Measurements from ENCODE around the gene ARHGEF10L. TPM values are rescaled to one million over a fixed set of nuclear protein-coding genes. Genes with fewer than 3 reads are reported as not detected.

The ARHGEF10L gene
- total RNA-seq, 4 donors from 2014 or later = 65.0 to 136 (median 94.1) TPM

- 83% methylated on average over 6 of the region's 6 CpGs for WGBS
- Histone ChIP-seq H3K27me3 (peaks cover 20% of the 10 kb centered on the region), H3K27ac (no peak overlapping the region), H3K36me3 (no peaks in the 10 kb centered on the region), H3K9me3 (no peaks in the 10 kb centered on the region), H3K4me3 (no peak overlapping the region), H3K4me1 (no peaks in the 10 kb centered on the region)
- TF ChIP-seq POLR2A (IDR thresholded peaks at IDR 0.05) (no peak), CTCF (IDR thresholded peaks at IDR 0.05) (no peak), POLR2AphosphoS5 (IDR thresholded peaks at IDR 0.05) (no peak), EP300 (IDR thresholded peaks at IDR 0.05) (no peak)
- DNase-seq (ENCODE audit: low spot score in 2 of 2) = no peak
Observed at GRCh38 chr1:17724150-17724549, 184.7 kb downstream of the ARHGEF10L start.

DNA sequence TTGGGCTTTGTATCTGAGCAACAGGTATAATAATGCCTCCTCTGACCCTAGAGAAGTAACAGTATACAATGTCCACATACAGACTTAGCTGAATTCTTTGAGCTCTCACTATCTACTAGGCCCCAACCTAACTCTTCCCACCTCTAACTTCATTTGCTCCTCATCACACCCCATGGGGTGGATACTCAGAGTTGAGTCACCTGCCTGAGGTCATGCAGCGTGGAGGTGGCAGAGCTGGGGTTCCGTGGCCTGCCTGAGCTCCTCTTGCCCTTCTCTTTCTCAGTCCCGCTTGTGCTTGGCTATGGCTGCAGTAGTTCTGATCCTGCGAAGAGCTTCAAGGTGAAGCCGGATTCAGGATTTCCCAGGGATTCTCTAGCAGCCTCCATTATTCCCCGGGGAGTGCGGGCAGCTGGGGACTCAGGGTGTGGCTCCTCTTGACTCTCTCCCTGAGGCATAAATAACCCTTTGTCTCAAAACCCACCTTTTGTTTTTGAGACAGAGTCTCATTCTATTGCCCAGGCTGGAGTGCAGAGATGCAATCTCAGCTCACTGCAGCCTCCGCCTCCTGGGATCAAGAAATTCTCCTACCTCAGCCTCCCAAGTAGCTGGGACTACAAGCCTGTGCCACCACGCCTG lies 185.7 kb downstream of the ARHGEF10L start:
- no peak for DNase-seq (ENCODE audit: low spot score in 2 of 2)
- no peaks in the 10 kb centered on the region for H3K9me3 ChIP-seq
- H3K27ac ChIP-seq = no peak overlapping the region
- no peaks in the 10 kb centered on the region for H3K36me3 ChIP-seq
- no peaks in the 10 kb centered on the region for H3K4me1 ChIP-seq
- peaks cover 22% of the 10 kb centered on the region for H3K27me3 ChIP-seq
- no peak overlapping the region for H3K4me3 ChIP-seq
- TF ChIP-seq POLR2A (IDR thresholded peaks at IDR 0.05) (no peak), POLR2AphosphoS5 (IDR thresholded peaks at IDR 0.05) (no peak), CTCF (IDR thresholded peaks at IDR 0.05) (no peak), EP300 (IDR thresholded peaks at IDR 0.05) (no peak)
- 78% methylated on average over 9 of the region's 9 CpGs for WGBS

GRCh38 chr1:17725811-17726582 lies 186.5 kb downstream of the ARHGEF10L start:
- Histone ChIP-seq H3K4me3 (no peak overlapping the region), H3K27me3 (peaks cover 22% of the 10 kb centered on the region), H3K4me1 (no peaks in the 10 kb centered on the region), H3K27ac (no peak overlapping the region), H3K9me3 (no peaks in the 10 kb centered on the region), H3K36me3 (no peaks in the 10 kb centered on the region)
- TF ChIP-seq CTCF (IDR thresholded peaks at IDR 0.05) (no peak), EP300 (IDR thresholded peaks at IDR 0.05) (no peak), POLR2A (IDR thresholded peaks at IDR 0.05) (no peak)
- no peak for DNase-seq (ENCODE audit: low spot score in 2 of 2)
- 62% methylated on average over 7 of the region's 7 CpGs for WGBS

DNA sequence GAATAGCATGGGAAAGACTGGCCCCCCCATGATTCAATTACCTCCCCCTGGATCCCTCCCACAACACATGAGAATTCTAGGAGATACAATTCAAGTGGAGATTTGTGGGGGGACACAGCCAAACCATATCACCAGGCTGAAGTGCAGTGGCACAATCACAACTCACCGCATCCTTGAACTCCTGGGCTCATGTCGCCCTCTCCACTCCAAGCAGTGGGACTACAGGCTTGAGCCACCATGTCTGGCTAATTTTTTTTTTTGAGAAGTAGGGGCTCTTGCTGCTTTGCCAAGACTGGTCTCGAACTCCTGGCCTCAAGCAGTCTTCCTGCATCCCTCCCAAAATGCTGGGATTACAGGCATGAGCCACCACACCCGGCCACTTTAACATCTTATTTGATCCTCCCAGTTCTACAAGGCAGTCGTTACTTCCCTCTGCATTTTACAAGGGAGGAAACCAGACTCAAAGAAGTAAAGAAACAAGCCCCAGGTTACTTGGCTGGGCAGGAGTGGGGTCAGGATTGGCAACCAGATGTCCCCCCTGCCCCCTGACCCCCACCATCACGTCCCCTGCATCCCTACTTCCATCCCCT lies 188.7 kb downstream of the ARHGEF10L start:
- Histone ChIP-seq H3K27me3 (peaks cover 19% of the 10 kb centered on the region), H3K9me3 (no peaks in the 10 kb centered on the region), H3K4me1 (no peaks in the 10 kb centered on the region), H3K27ac (no peak overlapping the region), H3K4me3 (no peak overlapping the region), H3K36me3 (no peaks in the 10 kb centered on the region)
- TF ChIP-seq POLR2A (IDR thresholded peaks at IDR 0.05) (no peak), POLR2AphosphoS5 (IDR thresholded peaks at IDR 0.05) (no peak), EP300 (IDR thresholded peaks at IDR 0.05) (no peak), CTCF (IDR thresholded peaks at IDR 0.05) (no peak)
- whole genome bisulfite sequencing = 88% methylated on average over 6 of the region's 6 CpGs
- no peak for DNase-seq (ENCODE audit: low spot score in 2 of 2)

DNA sequence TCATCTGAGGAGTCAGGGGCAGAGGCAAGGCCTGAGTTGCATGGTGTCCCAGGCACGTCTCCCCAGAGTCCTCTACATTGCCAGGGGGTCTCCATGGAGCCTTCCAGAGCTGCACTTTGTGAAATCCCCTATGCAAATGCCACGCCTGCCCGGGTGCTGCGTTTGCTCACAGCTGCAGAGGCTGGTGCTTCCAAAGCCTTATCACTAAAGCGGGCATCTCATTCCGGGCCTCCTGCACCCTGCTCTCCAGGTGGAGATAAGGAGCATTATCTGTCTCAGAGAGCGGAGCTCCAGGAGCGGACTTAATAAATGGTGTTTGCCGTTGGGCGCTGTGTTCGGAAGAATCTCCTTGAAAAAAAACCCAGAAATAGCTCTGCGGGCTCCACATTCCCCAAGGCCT lies 189.8 kb downstream of the ARHGEF10L start:
- H3K27ac ChIP-seq = no peak overlapping the region
- H3K27me3 ChIP-seq = peaks cover 18% of the 10 kb centered on the region
- H3K36me3 ChIP-seq = no peaks in the 10 kb centered on the region
- no peak for TF ChIP-seq POLR2AphosphoS5 (IDR thresholded peaks at IDR 0.05)
- no peak for DNase-seq (ENCODE audit: low spot score in 2 of 2)
- no peak overlapping the region for H3K4me3 ChIP-seq
- H3K9me3 ChIP-seq = no peaks in the 10 kb centered on the region
- WGBS = 94% methylated on average over 12 of the region's 12 CpGs
- no peaks in the 10 kb centered on the region for H3K4me1 ChIP-seq
